ENCODE results near the gene ZNF467. TPM values are rescaled to one million over a fixed set of nuclear protein-coding genes. Genes with fewer than 3 reads are reported as not detected.
A peak's percentile ranks its signal among the peaks of the same experiment; 100 is the strongest.

The ZNF467 gene
- polyA plus RNA-seq, 3 donors, result 23.5 to 35.6 (median 34.5) TPM

GRCh38 chr7:149763563-149764240 lies 9.7 kb downstream of the ZNF467 start:
- no peak for DNase-seq (ENCODE audit: extremely low read depth in 1 of 11, low read depth in 9 of 11, low spot score in 4 of 11)

- no peak for DNase-seq (ENCODE audit: extremely low read depth in 1 of 11, low read depth in 9 of 11, low spot score in 4 of 11)
Measured at GRCh38 chr7:149762610-149763009, 10.8 kb downstream of the ZNF467 start.

- DNase-seq (ENCODE audit: extremely low read depth in 1 of 11, low read depth in 9 of 11, low spot score in 4 of 11), result no peak
Measured at GRCh38 chr7:149762089-149762488, 11.3 kb downstream of the ZNF467 start.

GRCh38 chr7:149761307-149761706 lies 12.1 kb downstream of the ZNF467 start:
- no peak for DNase-seq (ENCODE audit: extremely low read depth in 1 of 11, low read depth in 9 of 11, low spot score in 4 of 11)

GRCh38 chr7:149760538-149760937 lies 12.8 kb downstream of the ZNF467 start:
- DNase-seq (ENCODE audit: extremely low read depth in 1 of 11, low read depth in 9 of 11, low spot score in 4 of 11), result no peak

GRCh38 chr7:149759093-149759860 lies 14.1 kb downstream of the ZNF467 start:
- DNase-seq (ENCODE audit: extremely low read depth in 1 of 11, low read depth in 9 of 11, low spot score in 4 of 11), result no peak

- DNase-seq (ENCODE audit: extremely low read depth in 1 of 11, low read depth in 9 of 11, low spot score in 4 of 11), result no peak
Measured at GRCh38 chr7:149753375-149754233, 19.8 kb downstream of the ZNF467 start.

GRCh38 chr7:149752646-149753045 lies 20.7 kb downstream of the ZNF467 start:
- no peak for DNase-seq (ENCODE audit: extremely low read depth in 1 of 11, low read depth in 9 of 11, low spot score in 4 of 11)

- DNase-seq (ENCODE audit: extremely low read depth in 1 of 11, low read depth in 9 of 11, low spot score in 4 of 11), result no peak
Measured at GRCh38 chr7:149751043-149751775, 22.2 kb downstream of the ZNF467 start.

- DNase-seq (ENCODE audit: extremely low read depth in 1 of 11, low read depth in 9 of 11, low spot score in 4 of 11), result no peak
Measured at GRCh38 chr7:149750122-149750845, 23.1 kb downstream of the ZNF467 start.

- no peak for DNase-seq (ENCODE audit: extremely low read depth in 1 of 11, low read depth in 9 of 11, low spot score in 4 of 11)
Measured at GRCh38 chr7:149748076-149748874, 25.1 kb downstream of the ZNF467 start.

GRCh38 chr7:149743476-149744255 lies 29.7 kb downstream of the ZNF467 start:
- DNase-seq (ENCODE audit: extremely low read depth in 1 of 11, low read depth in 9 of 11, low spot score in 4 of 11), result no peak

- DNase-seq (ENCODE audit: extremely low read depth in 1 of 11, low read depth in 9 of 11, low spot score in 4 of 11), result peak in 7 of 11 donors; percentile 41 to 84 (median 60)
Measured at GRCh38 chr7:149742075-149742701, 31.2 kb downstream of the ZNF467 start.

GRCh38 chr7:149741629-149742028 lies 31.8 kb downstream of the ZNF467 start:
- no peak for DNase-seq (ENCODE audit: extremely low read depth in 1 of 11, low read depth in 9 of 11, low spot score in 4 of 11)

GRCh38 chr7:149736478-149737360 lies 36.7 kb downstream of the ZNF467 start:
- DNase-seq (ENCODE audit: extremely low read depth in 1 of 11, low read depth in 9 of 11, low spot score in 4 of 11), result no peak

Measured in renal cortex interstitium (tissue), 11 donors.